VCaP (cell line): Measurements from ENCODE around the gene NCK1.

Experiments
- H3K27ac ChIP-seq: fragments of 450-650 bp; 2 replicates; pipeline ENCODE4 v1.5.1; 2017
- TF ChIP-seq, protein P1 (sequence below): fragments of 450-650 bp; conservative IDR thresholded peaks from 2 replicates; pipeline ENCODE4 v1.5.1; 2017; ENCODE audit warnings: mild to moderate bottlenecking, moderate library complexity

Gene NCK1

DNA sequence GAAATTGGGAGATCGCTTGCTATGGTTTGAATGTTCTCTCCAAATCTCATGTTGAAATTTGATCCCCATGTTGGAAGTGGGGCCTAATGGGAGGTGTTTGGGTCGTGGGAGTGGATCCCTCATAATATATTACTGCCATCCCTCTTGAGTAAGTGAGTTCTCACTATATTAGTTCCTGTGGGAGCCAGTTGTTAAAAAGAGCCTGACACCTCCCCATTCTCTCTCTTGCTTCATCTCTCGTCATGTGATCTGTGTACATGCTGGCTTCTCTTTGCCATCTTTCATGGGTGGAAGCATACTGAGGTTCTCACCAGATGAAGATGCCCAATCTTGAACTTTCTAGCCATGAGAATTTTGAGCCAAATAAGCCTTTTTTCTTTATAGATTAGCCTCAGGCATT, 52.7 kb downstream of the NCK1 start:
- no peak overlapping the region for H3K27ac ChIP-seq
- TF ChIP-seq, protein P1, sequence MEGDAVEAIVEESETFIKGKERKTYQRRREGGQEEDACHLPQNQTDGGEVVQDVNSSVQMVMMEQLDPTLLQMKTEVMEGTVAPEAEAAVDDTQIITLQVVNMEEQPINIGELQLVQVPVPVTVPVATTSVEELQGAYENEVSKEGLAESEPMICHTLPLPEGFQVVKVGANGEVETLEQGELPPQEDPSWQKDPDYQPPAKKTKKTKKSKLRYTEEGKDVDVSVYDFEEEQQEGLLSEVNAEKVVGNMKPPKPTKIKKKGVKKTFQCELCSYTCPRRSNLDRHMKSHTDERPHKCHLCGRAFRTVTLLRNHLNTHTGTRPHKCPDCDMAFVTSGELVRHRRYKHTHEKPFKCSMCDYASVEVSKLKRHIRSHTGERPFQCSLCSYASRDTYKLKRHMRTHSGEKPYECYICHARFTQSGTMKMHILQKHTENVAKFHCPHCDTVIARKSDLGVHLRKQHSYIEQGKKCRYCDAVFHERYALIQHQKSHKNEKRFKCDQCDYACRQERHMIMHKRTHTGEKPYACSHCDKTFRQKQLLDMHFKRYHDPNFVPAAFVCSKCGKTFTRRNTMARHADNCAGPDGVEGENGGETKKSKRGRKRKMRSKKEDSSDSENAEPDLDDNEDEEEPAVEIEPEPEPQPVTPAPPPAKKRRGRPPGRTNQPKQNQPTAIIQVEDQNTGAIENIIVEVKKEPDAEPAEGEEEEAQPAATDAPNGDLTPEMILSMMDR = no peak

DNA sequence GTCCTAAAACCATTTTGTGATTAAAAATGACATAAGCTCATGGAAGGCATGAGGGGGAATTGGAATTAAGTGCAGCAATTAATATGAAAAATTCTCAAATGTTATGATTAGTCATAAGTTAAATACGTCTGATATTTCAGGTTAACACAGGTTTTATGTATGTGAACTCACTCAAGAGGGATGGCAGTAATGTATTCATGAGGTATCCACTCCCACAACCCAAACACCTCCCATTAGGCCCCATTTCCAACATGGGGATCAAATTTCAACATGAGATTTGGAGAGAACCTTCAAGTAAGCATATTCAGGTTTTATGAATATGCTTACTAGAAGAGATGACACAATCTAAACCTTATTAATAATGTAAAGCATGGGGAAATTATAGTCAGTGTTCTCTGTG, 54.2 kb downstream of the NCK1 start:
- TF ChIP-seq, protein P1 = no peak
- H3K27ac ChIP-seq = no peak overlapping the region

DNA sequence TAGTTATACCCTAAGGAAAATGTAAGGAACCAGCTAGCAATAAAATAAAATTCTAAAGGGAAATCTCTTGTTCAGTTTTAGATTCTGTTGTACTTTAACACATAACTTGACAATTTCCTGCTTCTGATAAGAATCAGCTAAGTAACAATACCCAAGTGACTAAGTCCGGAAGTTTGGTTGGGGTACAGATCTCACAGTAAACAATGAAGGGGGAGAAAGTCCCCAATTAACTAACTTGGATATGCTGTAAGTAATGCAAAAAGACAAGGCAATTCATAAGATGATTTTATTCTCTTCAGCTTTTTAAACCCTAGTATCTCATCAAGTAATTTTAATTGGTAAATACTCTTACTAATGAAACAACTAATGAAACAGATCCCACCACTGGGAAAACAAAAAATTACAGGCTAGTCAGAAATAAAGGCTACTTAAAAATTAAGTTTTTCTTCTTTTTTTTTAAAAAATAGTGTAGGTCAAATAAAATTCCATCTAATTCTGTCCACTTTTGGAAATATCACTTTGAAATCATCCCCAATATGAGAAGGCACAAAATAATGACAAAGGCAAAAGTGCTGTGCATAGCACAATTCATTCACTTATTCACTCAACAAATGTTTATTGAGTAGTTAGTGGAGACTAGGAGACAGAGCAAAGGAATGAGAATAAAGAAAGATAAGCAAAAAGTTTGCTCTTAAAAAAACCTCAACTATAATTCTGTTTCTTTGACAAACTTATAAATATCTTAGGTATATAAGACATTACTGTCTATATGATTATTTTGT, 58.0 kb downstream of the NCK1 start:
- no peak overlapping the region for H3K27ac ChIP-seq

DNA sequence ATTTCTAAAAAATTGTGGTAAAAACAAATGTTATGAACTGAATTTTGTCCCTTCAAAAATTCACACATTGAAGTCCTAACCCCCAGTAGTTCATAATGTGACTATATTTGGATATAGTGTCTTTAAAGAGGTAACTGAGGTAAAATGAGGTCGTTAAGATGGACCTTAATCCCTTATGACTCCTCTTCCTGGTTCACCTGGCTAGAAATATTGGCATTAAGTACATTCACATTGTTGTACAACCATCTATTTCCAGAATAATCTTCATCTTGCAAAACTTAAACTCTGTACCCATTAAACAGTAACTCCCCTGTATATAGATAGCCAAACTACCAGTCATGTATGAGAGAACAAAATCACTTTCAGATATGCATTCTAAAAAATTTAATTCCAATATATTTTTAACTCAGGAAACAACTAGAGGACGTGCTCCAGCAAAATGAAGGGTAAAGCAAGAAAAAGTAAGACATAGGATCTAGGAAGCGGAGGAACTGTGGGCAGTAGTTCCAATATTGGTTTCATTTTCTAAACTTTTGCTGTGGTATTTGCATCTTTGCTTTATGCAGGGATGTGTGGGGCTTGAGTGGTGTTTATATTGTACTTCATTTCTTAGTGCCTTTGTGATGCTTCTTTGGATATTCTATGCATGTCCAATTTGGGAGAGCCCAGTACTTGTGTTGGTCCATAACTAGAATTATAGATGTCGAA, 59.0 kb downstream of the NCK1 start:
- no peak overlapping the region for H3K27ac ChIP-seq
- TF ChIP-seq, protein P1 = no peak

More for the DNA sequence above, 58.0 kb downstream of the NCK1 start:
- TF ChIP-seq, protein P1 = no peak

DNA sequence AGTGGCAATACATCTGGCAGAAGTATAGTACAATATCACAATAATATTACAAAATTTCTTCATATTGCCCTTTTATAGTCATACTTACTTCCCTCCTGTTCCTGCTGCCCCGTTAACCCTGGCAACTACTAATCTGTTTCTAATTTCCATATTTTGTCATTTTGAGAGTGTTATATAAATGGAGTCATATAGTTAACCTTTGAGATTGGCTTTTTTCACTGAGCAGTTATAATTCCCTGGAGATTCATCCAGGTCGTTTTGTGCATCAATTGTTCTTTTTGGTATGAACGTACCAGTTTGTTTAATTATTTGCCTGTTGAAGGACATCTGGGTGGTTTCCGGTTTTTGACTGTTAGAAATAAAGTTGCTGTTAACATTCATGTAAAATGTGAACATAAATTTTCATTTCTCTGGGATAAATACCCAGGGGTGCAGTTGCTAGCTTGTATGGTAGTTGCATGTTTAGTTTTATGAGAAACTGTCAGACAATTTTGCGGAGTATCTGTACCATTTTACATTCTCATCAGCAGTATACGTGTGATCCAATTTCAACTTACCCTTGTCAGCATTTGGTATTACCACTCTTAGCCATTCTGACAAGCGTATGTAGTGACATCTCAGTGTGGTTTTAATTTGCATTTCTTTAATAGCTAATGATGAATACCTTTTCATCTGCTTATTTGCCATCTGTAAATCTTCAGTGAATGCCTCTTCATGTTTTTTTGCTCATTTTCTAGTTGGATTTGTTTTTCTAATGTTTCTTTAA, 63.6 kb downstream of the NCK1 start:
- TF ChIP-seq, protein P1 = no peak
- no peak overlapping the region for H3K27ac ChIP-seq

DNA sequence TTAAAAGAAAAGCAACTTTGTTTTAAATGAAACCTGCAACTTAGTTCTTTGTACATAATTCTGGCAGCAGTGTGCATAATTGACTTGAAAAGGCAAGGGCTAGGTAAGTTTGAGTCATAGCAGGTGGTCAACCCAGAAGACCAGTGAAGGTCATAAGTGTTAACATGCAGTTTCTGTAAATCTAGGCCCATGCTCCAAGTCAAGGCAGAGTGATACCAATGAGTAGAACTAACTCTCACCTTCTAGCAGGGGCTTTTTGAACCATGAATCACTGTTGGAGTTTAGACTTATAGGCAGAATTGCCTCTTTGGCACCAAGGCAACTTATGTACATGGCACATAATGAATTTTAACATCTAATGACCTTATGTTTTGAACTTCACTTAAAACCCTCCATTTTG, 66.2 kb downstream of the NCK1 start:
- TF ChIP-seq, protein P1 = no peak
- H3K27ac ChIP-seq = no peak overlapping the region
